ENCODE measurements around the gene VPS35.

VPS35 gene

GRCh38 chr16:46614006-46614405 lies 75.0 kb downstream of the VPS35 start:
- H3K27me3 Mint-ChIP-seq: no peaks in the 10 kb centered on the region

GRCh38 chr16:46613352-46613751 lies 75.6 kb downstream of the VPS35 start:
- H3K4me1 Mint-ChIP-seq: no peaks in the 10 kb centered on the region

More at GRCh38 chr16:46614006-46614405, 75.0 kb downstream of the VPS35 start:
- Mint-ChIP-seq H3K4me3 (no peak overlapping the region), H3K27ac (no peak overlapping the region), H3K4me1 (no peaks in the 10 kb centered on the region), H3K9me3 (no peaks in the 10 kb centered on the region)
- DNase-seq (no peak), ATAC-seq (no peak)

GRCh38 chr16:46612121-46612520 lies 76.9 kb downstream of the VPS35 start:
- Mint-ChIP-seq H3K27ac (no peak overlapping the region), H3K27me3 (no peaks in the 10 kb centered on the region), H3K4me1 (no peaks in the 10 kb centered on the region), H3K4me3 (no peak overlapping the region), H3K9me3 (no peaks in the 10 kb centered on the region)
- DNase-seq (no peak), ATAC-seq (no peak)

More at GRCh38 chr16:46613352-46613751, 75.6 kb downstream of the VPS35 start:
- no peak overlapping the region for H3K27ac Mint-ChIP-seq
- DNase-seq (no peak), ATAC-seq (no peak)
- no peak overlapping the region for H3K4me3 Mint-ChIP-seq
- H3K27me3 Mint-ChIP-seq: no peaks in the 10 kb centered on the region
- H3K9me3 Mint-ChIP-seq: no peaks in the 10 kb centered on the region

- no peak overlapping the region for H3K4me3 Mint-ChIP-seq
- ATAC-seq: no peak
- H3K9me3 Mint-ChIP-seq: no peaks in the 10 kb centered on the region
- H3K27ac Mint-ChIP-seq: no peak overlapping the region
- DNase-seq: no peak
- no peaks in the 10 kb centered on the region for H3K4me1 Mint-ChIP-seq
- H3K27me3 Mint-ChIP-seq: no peaks in the 10 kb centered on the region
Measured at GRCh38 chr16:46607529-46607928, 81.4 kb downstream of the VPS35 start.

GRCh38 chr16:46606231-46606630 lies 82.7 kb downstream of the VPS35 start:
- ATAC-seq (no peak), DNase-seq (no peak)
- Mint-ChIP-seq H3K27ac (no peak overlapping the region), H3K4me3 (no peak overlapping the region), H3K4me1 (no peaks in the 10 kb centered on the region), H3K27me3 (no peaks in the 10 kb centered on the region), H3K9me3 (no peaks in the 10 kb centered on the region)
